ENCODE results near the gene ARHGAP20.

Gene ARHGAP20

DNA sequence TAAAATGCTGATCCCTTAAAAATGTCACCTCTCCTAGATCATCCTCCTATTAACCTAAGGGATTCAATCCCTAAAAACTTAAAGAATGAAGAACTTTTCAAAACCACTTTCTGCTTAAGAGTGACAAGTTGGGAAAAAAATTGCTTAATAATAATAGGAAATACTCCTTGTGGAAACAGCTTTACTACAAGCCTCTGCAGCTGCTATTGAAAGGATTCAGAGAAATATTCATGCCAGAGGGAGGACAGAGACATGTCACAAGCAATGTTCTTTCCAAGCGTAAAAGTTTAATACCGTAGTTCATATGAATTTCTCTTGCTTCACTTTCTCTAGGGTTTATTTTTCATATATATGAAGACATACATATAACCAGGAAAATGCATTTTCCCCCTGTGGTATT lies 98.2 kb downstream of the ARHGAP20 start:
- no peak for DNase-seq (ENCODE audit: low read depth in 3 of 3)

DNA sequence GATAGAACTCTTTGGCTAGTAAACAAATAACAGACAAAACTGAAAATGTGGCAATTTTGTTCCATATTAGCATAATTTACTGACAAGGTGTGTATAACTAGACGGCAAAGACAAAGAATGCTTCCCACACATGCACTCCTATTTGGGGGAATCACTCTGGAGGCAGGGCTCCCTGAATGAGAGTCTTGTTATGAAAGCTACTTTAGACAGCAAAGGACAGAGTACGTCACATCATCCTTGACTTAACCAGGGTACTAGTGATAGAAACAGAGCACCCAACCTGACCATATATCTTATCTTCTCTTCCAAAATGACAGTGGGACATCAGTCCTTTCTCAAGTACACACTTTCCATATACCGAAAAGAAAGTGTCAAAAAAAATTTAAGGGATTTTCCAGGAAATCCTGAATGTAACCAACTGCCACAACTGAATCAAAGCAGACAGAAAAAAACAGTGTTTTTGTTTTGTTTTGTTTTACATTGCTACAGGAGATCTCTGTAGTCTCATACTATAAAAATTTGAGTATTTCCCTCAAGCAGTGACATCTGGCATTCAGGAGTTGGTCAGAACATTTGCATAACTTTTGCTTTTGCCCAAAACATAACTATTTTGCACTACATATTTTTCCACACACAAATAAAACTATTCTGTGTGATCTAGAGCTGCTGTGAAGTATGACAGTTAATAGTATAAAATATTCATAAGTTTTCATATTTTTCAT lies 98.9 kb downstream of the ARHGAP20 start:
- no peak for DNase-seq (ENCODE audit: low read depth in 3 of 3)

- no peak for DNase-seq (ENCODE audit: low read depth in 3 of 3)
Observed at GRCh38 chr11:110606415-110606814, 105.8 kb downstream of the ARHGAP20 start.

DNA sequence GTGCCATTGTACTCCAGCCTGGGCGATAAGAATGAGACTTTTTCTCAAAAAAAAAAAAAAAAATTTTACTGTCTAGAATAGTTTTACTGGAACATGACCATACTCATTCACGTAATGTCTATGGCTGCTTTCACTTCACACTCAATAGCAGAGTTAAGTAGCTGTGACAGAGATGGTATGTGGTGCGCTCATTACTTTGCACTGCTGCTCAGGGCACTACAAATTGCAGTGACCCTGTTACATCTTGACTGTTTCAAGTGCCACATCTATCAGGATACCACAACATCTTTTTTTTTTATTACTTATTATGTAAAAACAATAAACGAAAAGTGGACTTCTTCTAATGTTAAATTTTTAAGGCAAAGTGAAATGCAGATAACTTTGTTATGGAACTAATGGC lies 110.3 kb downstream of the ARHGAP20 start:
- no peak for DNase-seq (ENCODE audit: low read depth in 3 of 3)

DNA sequence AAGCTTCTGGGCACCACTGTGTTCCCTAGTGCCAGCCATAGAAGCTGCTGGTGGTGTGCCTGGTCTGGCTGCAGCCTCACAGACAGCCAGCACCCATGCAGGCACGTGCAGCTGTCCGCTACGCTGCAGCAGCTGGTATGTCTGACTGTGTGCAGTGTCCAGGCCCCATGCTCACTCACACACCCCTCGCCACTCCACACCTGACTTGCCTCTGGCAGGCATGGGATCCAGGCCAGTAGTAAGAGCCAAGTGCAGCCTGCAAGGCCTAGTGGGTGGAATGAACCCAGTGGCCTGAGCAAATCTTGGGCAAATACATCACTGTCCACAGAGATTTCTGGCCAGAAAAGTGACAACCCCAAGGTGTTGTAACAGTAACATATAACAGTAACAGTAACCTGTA lies 111.9 kb downstream of the ARHGAP20 start:
- DNase-seq (ENCODE audit: low read depth in 3 of 3) = no peak

- DNase-seq (ENCODE audit: low read depth in 3 of 3) = no peak
Observed at GRCh38 chr11:110599207-110599606, 113.0 kb downstream of the ARHGAP20 start.

GRCh38 chr11:110598725-110599124 lies 113.5 kb downstream of the ARHGAP20 start:
- no peak for DNase-seq (ENCODE audit: low read depth in 3 of 3)

- no peak for DNase-seq (ENCODE audit: low read depth in 3 of 3)
Observed at GRCh38 chr11:110587972-110588371, 124.3 kb downstream of the ARHGAP20 start.

DNA sequence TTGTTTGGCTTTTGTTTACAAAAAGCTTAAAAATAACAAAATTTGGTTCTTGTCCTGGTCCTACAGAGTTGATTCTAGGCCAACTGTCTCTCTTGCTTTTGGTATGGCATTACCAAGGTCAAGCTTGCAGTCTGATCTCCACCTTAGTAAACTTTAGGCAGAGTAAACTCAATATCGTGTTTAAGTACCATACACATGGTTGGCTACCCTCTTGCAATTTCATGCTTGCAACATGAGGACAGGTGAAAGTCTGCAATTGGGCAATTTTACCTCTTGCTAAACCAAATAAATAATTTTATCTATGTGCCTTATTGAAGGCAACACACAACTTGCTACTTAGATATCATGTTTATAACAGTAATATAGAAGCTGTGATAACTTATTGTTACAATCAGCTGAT lies 125.1 kb downstream of the ARHGAP20 start:
- no peak for DNase-seq (ENCODE audit: low read depth in 3 of 3)

- DNase-seq (ENCODE audit: low read depth in 3 of 3) = no peak
Observed at GRCh38 chr11:110584150-110584549, 128.1 kb downstream of the ARHGAP20 start.

- no peak for DNase-seq (ENCODE audit: low read depth in 3 of 3)
Observed at GRCh38 chr11:110582728-110583432, 129.4 kb downstream of the ARHGAP20 start.

DNA sequence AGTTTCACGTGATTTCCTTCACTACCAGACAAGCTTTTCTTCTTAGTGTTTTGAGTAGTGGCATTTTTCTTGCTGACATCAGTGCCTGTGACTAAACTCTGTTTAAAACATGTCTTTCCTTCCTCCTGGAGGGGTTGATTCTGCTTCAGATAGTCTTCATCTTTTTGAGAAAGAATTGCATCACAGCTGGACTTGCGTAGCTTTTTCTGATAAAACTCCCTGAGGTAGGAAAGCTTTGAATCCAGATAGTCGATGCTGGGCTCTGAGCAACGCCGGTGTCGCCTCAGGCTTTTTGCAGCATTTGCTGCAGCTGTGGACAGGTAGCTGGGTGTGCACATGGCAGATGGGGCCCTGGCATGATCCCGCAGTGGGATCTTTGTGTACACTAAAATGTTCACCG lies 131.7 kb downstream of the ARHGAP20 start:
- no peak for DNase-seq (ENCODE audit: low read depth in 3 of 3)

DNA sequence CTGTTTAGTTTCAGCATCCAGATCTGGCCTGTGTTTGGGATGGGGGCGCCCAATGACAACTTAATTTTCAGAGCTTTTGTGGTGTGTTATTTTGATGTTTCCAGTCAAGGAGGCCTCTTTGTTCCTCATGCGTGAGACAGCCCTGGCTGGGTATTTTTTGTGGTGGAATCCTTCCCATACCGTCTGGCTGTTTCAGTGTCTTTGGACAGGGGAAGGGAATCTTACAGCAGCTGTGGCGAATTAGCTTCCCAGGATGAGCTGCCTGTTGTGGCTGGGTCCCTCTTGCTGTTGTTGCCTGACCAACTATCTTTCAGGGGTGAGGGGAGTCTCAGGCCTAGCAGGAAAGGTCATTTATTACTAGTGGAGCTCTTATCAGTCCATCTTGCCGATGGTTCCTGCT lies 138.8 kb downstream of the ARHGAP20 start:
- no peak for DNase-seq (ENCODE audit: low read depth in 3 of 3)

GRCh38 chr11:110571081-110571720 lies 141.0 kb downstream of the ARHGAP20 start:
- DNase-seq (ENCODE audit: low read depth in 3 of 3) = no peak

GRCh38 chr11:110566577-110566976 lies 145.7 kb downstream of the ARHGAP20 start:
- DNase-seq (ENCODE audit: low read depth in 3 of 3) = no peak

DNA sequence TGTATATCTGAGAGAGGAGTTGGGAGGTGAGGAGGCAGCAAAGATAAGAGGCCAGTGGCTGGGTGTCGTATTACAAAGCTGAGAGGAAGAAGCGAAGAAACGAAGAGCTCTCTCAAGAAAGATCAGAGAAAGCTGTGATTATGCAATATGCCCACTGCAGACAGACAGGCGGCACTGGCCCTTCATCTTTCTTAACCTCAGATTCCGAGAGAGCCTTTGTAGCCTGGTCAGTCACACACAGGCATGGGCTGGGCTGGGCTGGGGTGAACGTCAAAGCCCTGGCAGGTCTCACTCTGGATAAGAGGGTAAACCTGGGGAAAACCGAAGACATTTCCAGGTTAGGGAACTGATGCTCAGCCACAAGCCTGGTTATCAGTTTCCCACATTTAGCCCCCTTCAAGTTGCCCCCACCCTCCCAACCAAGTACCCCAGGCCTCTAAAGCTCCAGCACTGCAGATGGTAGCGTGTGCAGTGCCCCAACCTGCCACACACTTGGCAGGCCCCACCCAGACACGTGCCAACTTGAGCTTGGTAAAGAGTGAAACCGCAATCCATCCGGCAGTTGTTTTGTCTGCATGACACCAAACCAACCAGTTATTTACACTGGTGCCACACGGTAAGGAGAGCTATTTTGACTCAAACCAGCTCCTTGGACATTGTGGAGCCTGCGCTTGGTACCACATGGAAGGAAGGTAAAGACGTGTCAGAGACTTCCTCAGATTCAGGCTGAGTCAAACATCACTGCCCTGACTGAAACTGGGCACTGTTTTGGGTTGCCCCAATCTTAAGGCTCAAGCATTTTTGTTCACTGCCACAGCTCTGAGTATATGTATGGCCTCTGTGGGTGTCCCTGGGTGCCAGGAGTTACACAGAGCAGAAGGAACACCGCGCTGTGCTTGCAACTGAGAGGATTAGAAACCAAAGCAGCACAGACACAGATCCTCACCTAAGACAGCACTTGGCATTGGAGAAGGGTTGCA lies 146.6 kb downstream of the ARHGAP20 start:
- DNase-seq (ENCODE audit: low read depth in 3 of 3) = no peak

DNA sequence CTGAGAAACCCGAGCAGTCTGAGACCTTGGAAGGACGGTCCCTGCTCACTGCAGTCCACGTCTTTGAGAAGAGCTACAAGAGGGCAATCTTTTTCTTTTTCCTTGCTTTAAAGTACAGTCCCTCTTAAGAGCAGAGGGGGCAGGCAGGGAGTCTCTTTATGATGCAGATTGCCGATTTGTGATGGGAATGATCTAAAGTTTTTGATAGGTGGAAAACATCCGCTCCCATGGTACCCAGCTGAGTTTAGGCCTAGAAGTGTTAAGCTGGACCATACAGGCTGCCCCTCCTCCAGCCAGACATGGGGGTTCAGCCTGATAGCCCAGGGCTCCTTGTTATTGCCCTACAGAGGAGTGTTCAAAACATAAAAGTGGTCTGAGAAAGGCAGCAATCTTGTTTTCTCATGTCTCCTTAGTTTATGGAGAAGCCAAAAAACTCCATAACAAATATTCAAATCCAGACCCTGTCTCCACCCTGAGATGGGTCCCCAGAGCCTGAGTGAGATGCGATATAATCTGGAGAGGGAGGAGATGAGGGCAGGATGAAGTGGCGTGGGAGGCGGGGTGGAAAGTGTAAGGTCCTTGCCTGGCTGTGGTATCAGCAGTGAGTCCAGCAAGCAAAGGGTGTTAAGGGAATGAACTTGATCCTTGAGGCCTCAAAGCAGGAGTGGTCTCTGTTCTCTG lies 147.4 kb downstream of the ARHGAP20 start:
- DNase-seq (ENCODE audit: low read depth in 3 of 3) = no peak

GRCh38 chr11:110544779-110545178 lies 167.5 kb downstream of the ARHGAP20 start:
- DNase-seq (ENCODE audit: low read depth in 3 of 3) = no peak

- DNase-seq (ENCODE audit: low read depth in 3 of 3) = no peak
Observed at GRCh38 chr11:110538154-110538553, 174.1 kb downstream of the ARHGAP20 start.

DNA sequence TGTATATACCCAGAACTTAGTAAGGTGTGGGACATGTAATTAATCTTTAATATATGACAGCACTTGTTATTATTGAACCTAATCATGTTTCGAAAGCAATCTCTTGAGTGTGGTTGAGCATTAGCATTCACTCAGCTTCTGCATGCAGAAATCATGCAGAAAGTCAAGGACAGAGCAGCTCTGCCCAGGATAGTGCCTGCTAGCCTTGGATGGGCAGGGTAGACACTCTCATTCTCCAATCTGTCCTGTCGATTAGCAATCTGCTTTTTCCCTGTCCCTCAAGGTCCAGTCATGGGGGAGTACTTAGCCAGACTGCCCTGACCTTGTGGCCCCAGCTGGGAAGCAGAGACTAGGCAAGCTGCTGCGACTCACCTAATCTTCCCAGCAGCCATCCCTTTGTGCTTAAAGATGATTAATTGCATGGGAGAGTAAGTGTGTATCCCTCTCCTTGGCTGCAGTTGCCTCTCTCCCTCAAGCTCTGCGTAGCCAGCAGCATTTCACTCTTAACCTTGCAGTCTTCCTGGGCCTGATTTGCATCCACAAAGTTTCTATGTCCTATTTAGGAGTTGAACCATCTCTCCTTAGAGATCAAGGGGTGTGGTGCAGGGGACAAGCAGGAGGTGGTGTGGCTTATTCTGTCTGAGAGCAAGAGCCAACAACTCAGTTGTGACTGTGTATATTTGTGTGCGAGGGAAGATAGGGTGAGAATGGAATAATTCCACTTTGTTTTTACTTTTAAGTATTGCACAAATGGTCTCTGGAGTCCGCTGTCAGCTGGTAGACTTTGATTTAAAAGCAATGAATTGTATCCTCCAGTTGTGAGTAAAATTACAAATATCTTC lies 181.1 kb downstream of the ARHGAP20 start:
- no peak for DNase-seq (ENCODE audit: low read depth in 3 of 3)

Data from stimulated activated CD4-positive, alpha-beta T cell treated with anti-CD3 and anti-CD28 coated beads, TNF-alpha, amount 100 ng/mL, for 4 hours (primary cell).